ENCODE measurements around the gene MUC2.
A peak's percentile ranks its signal among the peaks of the same experiment; 100 is the strongest.

Gene MUC2

GRCh38 chr11:1073261-1073724, 1.4 kb upstream of the MUC2 start:
- peak; percentile 8 for DNase-seq

DNA sequence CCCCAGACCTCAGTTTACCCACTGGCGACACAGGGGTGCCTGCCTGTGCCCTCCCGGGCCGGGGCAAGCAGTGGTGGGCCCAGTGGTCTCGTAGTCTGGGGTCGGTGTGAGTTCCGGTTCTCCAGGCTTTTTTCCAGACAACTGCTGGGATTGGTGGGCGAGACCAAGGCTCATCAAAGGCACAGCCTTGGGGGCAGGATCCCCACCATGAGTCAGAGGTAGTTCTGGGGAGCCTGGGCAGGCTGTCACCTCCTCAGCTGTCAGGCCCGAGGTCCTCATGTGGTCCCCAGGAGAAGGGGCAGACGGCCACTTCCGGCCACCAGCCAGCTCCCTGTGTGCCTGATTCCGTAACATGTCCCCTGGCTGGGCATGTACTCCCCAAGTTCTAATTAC, 827 bp upstream of the MUC2 start:
- DNase-seq, result peak; percentile 9

- DNase-seq, result peak; percentile 13
Observed at GRCh38 chr11:1075341-1075911, 752 bp downstream of the MUC2 start.

- peak; percentile 11 for DNase-seq
Observed at GRCh38 chr11:1076061-1076665, 1.5 kb downstream of the MUC2 start.

- DNase-seq, result peak; percentile 11
Observed at GRCh38 chr11:1077033-1077416, 2.4 kb downstream of the MUC2 start.

- DNase-seq, result peak; percentile 12
Observed at GRCh38 chr11:1077417-1078119, 2.9 kb downstream of the MUC2 start.

- DNase-seq, result peak; percentile 12
Observed at GRCh38 chr11:1078191-1078601, 3.5 kb downstream of the MUC2 start.

GRCh38 chr11:1081601-1082311, 7.1 kb downstream of the MUC2 start:
- peak; percentile 9 for DNase-seq

- DNase-seq, result peak; percentile 12
Observed at GRCh38 chr11:1082346-1082727, 7.7 kb downstream of the MUC2 start.

DNA sequence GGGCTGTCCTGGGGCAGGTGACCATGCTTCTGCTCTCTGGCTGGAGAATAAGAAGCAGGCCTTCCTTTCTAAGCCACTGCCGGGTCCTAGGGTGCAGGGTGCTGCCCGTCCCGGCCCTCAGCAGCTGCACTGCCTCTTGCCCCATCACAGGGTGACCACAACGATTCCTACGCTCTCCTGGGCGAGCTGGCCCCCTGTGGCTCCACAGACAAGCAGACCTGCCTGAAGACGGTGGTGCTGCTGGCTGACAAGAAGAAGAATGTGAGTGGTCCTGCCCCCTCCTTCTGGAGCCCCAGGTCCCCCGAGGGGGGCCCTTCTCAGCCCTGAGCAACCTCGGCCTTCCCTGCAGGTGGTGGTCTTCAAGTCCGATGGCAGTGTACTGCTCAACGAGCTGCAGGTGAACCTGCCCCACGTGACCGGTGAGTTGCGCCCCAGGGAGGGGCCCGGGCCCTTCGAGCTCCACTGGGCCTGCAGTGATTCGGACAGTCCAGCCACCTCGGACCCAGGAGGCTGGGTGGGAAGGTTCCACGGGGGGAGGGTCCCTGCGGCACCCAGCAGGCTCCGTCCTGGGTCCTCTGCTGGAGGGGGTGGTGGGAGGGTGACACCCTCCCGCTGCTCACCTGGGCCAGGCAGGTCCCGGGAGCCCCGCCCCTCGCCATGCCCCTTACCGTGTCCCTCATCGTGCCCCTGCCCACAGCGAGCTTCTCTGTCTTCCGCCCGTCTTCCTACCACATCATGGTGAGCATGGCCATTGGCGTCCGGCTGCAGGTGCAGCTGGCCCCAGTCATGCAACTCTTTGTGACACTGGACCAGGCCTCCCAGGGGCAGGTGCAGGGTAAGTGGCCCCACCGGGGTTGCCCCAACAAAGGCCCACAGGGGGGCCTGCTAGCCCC, 8.3 kb downstream of the MUC2 start:
- peak; percentile 13 for DNase-seq

DNA sequence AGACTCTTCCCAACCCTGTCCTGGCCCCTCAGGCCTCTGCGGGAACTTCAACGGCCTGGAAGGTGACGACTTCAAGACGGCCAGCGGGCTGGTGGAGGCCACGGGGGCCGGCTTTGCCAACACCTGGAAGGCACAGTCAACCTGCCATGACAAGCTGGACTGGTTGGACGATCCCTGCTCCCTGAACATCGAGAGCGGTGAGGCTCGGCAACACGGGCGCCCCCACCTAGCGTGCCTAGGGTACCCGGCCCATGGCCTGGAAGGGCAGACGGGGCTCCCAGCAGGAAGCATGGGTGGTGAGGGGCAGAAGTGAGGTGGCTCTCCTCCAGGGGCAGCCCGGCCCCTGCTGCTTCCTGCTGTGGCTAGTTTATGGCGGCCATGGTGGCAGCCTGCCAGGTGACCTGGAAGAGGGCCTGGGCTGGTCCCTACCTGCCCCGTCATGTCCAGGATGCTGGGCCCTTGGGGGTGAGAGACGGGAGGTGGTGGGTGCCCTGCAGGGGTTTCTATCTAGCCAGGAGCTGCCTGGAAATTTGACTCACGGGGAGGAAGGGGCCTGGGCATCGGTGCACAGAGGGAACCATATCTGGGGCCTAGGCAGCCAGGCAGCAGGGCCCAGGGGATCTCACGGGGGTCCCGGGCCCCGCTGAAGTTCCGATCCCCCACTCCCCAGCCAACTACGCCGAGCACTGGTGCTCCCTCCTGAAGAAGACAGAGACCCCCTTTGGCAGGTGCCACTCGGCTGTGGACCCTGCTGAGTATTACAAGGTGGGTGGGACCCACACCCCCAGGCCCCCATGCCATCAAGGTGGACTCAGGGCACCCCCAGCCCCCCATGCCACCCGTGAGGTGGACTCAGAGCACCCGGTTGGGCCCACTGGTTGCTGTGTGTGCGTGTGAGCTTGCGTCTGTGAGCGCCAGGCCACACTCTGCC, 9.2 kb downstream of the MUC2 start:
- peak; percentile 12 for DNase-seq

- DNase-seq, result peak; percentile 12
Observed at GRCh38 chr11:1084561-1085439, 10.1 kb downstream of the MUC2 start.

DNA sequence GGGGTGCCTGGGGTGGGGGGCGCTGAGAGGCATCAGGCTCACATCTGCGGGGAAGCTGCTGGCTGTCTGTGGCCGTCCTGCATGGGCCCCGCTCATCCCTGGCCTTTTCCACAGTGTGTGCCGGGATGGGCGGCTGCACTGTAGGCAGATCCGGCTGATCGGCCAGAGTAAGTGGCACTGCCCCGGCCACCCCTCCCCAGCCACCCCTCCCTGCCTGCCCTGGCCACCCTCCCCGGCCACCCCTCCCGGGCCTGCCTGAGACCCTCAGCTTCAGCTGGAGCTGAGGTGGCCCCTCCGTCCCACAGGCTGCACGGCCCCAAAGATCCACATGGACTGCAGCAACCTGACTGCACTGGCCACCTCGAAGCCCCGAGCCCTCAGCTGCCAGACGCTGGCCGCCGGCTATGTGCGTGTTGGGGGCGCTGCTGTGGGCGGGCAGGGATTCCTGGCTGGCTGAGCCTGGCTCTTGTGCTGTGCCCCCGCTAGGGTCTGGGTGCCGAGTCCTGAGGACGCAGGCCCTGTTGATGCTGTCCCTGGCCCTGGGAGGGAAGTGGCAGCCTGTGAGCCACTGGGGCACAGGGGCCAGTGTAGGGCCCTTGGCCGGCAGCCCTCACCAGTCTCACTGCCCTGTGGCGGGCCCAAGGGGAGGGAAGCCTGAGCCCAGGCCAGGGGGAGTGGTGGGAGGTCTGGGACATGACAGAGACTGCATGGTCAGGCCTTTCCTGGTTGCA, 10.9 kb downstream of the MUC2 start:
- DNase-seq, result peak; percentile 8

DNA sequence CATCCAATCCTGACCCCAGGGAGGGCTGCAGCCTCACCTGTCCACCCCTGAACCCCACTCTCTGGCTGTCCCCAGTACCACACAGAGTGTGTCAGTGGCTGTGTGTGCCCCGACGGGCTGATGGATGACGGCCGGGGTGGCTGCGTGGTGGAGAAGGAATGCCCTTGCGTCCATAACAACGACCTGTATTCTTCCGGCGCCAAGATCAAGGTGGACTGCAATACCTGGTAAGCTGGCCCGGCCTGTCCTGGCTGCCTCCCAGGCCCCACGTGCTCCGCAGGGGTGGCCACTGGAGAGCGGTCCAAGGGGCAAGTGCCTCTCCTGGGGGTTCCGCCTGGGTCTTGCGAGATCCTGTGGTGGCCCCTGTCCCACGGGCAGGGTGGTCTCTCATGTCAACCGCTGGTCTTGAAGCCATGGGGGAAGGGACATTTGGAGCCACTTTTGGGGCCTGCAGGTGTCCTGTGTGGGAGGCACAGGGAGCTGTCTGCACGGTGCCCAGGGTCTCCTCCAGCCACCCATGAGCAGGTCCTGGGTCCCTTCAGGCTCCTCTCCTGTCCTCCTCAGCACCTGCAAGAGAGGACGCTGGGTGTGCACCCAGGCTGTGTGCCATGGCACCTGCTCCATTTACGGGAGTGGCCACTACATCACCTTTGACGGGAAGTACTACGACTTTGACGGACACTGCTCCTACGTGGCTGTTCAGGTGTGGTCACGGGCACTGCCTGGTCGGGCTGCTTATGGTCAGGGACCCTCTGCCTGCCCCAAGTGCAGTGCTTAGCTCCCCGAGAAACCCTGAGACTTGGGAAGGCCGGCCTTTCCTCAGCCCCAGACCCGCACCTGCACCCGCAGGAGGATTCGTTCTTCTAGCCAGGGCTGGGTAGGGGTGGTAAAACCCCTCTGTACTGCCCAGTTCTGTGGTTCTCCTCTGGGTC, 11.8 kb downstream of the MUC2 start:
- no peak for DNase-seq

DNA sequence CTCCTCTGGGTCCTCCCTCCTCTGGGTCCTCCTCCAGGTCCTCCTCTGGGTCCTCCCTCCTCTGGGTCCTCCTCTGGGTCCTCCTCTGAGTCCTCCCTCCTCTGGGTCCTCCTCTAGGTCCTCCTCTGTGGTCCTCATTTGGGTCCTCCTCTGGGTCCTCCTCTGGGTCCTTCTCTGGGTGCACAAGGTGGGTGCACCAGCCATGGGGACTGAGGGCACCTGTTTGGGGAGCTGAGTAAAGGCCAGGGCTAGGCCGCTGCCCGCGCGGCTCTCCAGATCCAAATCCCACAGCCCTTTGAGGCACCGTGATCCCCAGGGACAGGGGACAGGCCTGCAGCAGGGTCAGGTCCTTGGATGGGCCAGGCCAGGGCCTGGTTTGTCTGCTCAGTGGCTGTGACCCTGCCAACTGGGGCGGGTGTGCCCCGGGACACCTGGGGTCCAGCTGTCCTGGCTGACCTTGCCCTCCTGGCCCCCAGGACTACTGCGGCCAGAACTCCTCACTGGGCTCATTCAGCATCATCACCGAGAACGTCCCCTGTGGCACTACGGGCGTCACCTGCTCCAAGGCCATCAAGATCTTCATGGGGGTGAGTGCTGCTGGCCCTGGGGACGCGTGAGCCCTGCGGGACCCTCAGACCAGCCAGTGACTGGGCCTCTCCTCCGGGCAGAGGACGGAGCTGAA, 12.7 kb downstream of the MUC2 start:
- DNase-seq, result no peak

GRCh38 chr11:1087961-1088926, 13.6 kb downstream of the MUC2 start:
- DNase-seq, result no peak
